Epithelial cell of esophagus (primary cell): Measurements from ENCODE around the gene PELI1.
A peak's percentile ranks its signal among the peaks of the same experiment; 100 is the strongest.
"Not testable (repeated sequence)": the region's sequence is repeated elsewhere in the genome, so short reads cannot be mapped to it uniquely, and the experiment has no call there.

Experiments
- DNase-seq: peaks from one replicate; pipeline ENCODE4 v3.0.0; 2010; ENCODE audit warnings: low read depth
- H3K4me3 ChIP-seq: 2 replicates; pipeline ENCODE4 v1.5.1; 2011; ENCODE audit warnings: mild to moderate bottlenecking, low read length, control low read depth
- TF ChIP-seq, protein P1 (sequence below): IDR thresholded peaks from 2 replicates; pipeline ENCODE4 v1.5.1; 2011; ENCODE audit warnings: low read depth, mild to moderate bottlenecking, low read length, control low read depth, inconsistent platforms; ENCODE audit not compliant: insufficient read depth; ENCODE audit errors: missing control alignments

PELI1 gene

GRCh38 chr2:64105670-64106461 lies 38.4 kb downstream of the PELI1 start:
- H3K4me3 ChIP-seq: no peak overlapping the region
- peak; percentile 36 for DNase-seq

DNA sequence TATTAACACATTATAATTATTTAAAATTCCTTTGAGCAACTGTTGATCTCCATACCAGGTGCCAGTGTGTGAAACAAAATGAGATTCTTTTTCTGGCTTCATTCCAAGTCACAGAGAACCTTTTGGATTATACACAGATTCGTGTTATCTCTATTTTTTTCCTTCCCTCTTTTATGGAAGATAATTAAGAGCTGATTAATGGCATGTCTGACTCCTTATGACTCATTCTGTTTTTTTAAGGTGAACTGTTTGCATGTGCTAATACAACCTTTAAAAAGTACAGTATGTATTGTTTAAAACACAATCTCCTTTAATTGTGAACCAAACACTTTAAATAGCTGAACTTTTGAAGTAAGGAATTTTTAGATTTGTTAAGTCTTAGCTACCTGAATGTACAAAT lies 39.3 kb downstream of the PELI1 start:
- DNase-seq: peak; percentile 63
- TF ChIP-seq, protein P1, sequence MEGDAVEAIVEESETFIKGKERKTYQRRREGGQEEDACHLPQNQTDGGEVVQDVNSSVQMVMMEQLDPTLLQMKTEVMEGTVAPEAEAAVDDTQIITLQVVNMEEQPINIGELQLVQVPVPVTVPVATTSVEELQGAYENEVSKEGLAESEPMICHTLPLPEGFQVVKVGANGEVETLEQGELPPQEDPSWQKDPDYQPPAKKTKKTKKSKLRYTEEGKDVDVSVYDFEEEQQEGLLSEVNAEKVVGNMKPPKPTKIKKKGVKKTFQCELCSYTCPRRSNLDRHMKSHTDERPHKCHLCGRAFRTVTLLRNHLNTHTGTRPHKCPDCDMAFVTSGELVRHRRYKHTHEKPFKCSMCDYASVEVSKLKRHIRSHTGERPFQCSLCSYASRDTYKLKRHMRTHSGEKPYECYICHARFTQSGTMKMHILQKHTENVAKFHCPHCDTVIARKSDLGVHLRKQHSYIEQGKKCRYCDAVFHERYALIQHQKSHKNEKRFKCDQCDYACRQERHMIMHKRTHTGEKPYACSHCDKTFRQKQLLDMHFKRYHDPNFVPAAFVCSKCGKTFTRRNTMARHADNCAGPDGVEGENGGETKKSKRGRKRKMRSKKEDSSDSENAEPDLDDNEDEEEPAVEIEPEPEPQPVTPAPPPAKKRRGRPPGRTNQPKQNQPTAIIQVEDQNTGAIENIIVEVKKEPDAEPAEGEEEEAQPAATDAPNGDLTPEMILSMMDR: no peak
- no peak overlapping the region for H3K4me3 ChIP-seq

More at GRCh38 chr2:64105670-64106461, 38.4 kb downstream of the PELI1 start:
- TF ChIP-seq, protein P1: no peak

GRCh38 chr2:64102736-64103135 lies 41.5 kb downstream of the PELI1 start:
- not testable (repeated sequence) for DNase-seq, H3K4me3 ChIP-seq

DNA sequence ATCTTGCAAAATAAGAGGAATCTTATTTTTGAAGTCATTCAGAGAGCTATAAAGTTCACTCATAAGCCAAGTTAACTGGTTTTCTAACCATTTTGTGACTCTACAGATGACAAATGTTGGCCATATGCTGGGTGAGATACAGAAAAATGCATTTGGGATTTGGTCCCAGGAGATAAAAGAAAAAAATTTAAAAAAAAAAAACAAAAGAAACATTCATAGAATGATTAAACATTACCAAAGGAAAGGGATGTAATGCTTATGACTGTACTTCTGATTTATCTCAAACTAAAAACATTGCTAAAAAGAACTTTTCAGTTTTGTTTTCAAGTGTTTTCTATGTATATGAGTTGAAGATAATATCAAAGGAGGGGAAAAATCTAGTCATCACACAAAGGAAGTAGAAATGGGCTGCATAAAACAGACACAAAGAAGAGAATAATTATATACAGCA lies 43.1 kb downstream of the PELI1 start:
- H3K4me3 ChIP-seq: no peak overlapping the region
- no peak for DNase-seq
- TF ChIP-seq, protein P1: no peak

GRCh38 chr2:64100584-64100983 lies 43.6 kb downstream of the PELI1 start:
- H3K4me3 ChIP-seq, DNase-seq: not testable (repeated sequence)

DNA sequence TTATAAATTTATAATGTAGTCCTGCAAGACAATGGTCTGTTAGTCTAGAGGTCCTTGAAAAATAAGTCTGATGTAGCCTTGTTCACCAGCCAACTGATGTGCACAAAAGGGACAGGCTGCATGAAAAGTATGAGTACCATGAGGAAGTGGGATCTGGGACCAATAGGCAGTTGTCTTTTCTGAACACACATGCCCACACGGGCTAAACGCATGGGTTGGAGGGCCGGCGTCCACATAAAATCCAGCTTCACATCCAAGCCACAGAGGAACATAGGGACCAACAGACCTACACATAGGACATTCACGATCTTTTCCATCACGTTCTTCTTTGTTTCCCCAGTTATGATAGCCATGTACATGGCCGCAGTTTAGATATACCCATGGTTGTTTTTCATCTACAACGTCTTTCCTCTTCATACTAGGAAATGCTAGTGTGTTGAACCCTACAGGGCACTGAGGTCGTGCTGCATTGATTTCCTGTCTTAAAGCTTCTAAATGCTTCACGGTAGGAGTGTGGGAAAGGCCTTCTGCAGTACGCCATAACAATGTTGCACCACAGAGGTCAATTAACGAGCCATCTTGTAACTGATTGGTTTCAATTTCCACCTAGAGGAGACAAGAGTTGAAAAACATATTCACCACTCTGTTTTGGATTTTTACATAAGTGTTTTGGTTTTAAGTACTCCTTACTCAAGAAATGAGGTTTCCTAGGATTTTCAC lies 49.4 kb downstream of the PELI1 start:
- no peak for DNase-seq
- TF ChIP-seq, protein P1: no peak

GRCh38 chr2:64093341-64093740 lies 50.9 kb downstream of the PELI1 start:
- no peak overlapping the region for H3K4me3 ChIP-seq
- TF ChIP-seq, protein P1: no peak
- no peak for DNase-seq

More for the DNA sequence above, 49.4 kb downstream of the PELI1 start:
- no peak overlapping the region for H3K4me3 ChIP-seq

DNA sequence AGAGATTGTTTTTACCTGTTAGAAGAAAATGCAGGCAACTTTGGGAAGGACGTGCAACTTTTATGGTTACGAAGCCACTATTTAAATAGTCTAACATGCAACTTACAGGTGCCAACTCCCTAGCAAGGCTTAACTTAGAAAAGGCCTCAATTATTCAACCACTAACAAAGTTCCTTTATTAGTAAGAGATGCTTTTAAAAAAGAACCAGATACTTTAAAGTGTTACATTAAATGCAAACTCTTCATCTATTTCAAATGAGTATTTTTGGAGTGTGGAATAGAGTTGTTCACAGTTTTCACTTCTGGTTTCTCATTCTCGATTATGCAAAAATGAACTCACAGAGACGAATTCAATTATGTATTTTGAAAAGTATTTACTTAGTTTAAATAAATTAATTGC lies 51.7 kb downstream of the PELI1 start:
- TF ChIP-seq, protein P1: no peak
- no peak overlapping the region for H3K4me3 ChIP-seq
- no peak for DNase-seq
